ENCODE measurements around the gene KRTAP5-2.
A peak's percentile ranks its signal among the peaks of the same experiment; 100 is the strongest.
"Not testable (repeated sequence)": the region's sequence is repeated elsewhere in the genome, so short reads cannot be mapped to it uniquely, and the experiment has no call there.

Gene KRTAP5-2, protein sequence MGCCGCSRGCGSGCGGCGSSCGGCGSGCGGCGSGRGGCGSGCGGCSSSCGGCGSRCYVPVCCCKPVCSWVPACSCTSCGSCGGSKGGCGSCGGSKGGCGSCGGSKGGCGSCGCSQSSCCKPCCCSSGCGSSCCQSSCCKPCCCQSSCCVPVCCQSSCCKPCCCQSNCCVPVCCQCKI

DNA sequence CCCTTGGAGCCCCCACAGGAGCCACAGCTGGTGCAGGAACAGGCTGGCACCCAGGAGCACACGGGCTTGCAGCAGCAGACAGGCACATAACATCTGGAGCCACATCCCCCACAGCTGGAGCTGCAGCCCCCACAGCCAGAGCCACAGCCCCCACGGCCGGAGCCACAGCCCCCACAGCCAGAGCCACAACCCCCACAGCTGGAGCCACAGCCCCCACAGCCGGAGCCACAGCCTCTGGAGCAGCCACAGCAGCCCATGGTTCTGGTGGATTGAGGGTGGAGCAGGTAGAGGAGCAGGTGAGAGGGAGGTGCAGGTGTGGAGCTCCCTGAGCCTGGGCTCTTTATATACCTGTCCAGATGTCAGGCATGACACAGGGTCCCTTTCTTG lies at the start of gene KRTAP5-2:
Gene KRTAP5-2, minus strand, starts transcription at position 301 of the 387 bp plus-strand sequence. Its CDS starts 44 bp downstream, at position 257.
- no peak for DNase-seq (ENCODE audit: low spot score)

DNA sequence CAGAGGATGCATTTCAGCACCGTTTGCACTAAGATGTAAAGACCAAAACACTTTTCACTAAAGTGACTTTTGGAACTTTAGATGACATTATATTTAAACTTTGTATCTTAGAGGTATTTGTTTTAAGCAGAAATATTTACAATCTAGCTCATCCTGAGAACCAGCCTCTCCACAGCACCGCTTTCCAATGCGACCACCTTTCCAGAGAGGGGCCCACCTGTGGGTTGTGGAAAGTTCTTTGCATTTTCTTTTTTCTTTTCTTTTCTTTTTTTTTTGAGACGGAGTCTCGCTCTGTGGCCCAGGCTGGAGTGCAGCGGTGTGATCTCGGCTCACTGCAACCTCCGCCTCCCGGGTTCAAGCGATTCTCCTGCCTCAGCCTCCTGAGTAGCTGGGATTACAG lies 48.4 kb upstream of the KRTAP5-2 start:
- not testable (repeated sequence) for DNase-seq (ENCODE audit: low spot score)

DNA sequence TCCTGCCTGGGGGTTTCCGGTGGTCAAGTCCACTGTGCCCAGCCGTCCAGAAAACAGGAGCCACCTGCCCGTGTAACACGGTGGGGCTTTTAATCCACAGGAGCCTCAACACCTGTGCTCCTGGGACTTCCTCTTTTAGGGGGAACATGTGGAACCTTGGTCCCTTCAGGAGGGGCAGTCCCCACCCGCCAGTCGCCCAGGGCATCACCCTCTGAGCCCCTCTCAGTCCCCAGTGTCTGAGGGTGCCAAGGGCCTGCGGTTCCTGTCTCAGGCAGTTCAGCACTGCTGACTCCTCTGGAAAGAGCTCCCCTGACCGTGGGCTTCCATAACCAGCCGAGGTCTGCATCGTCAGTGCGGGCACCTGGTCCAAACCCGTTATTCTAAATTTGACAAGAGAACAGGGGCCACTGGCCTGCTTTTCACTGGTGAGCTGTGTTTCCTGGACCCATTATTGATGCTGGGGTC lies 47.3 kb upstream of the KRTAP5-2 start:
- no peak for DNase-seq (ENCODE audit: low spot score)

DNA sequence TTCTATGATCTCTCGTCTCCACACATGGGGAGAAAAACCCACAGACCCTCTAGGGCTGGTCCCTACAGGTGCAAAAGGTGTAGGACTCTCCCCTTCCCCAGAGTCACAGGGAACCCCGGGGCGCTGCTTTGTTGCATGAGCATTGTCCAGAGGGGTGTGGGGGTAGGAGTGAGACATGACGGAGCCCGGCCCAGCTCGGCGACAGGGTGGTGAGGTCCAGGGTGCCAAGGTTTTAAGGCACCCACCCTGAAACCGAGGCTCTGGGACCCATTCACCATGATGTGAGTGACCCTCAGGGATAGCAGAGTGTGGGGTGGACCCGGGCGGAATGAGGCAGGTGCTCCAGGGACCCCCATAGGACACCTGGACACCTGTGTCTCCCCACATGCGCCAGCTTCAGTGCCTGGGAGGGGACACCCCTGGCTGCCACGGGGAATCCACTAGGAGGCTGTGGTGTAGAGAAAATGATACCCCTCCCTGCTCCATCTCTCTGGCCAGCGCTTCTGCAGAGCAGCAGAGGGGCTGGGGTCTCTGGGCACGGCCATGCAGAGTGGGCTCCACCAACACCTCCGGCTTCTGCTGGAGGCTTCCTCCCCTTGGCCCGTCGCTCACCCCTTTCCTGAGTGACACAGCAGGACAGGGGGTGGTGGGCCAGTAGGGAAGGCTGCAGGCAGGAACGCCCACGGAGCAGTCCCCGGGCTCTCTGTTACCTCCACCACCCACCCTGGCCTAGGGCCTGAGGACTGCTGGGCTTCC lies 46.7 kb upstream of the KRTAP5-2 start:
- DNase-seq (ENCODE audit: low spot score) = no peak

DNA sequence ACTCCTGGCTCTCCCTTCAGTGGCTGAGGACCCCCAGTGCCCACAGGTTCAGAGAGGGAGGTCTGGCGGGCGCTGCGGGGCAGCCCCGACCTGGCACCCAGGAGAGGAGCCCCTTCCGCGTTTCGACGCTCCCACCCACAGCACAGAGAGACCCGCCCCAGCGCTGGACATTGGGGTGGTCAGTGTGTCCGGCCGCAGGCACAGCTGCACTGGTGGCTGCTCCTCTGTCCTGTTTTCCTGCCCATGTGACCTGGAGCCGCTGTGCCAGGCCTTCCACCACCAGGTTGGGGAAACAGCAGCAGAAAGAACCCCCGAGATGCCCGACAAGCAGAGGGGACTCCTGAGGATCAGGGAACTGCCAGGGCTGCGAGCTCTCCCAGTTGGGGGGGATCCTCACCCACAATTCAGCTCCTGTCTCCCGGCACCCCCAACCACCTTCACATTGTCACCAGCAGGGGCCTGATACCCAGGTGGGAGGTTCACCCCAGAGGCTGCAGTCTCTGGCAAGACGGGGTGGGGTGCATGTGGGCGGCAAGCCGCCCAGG lies 45.1 kb upstream of the KRTAP5-2 start:
- DNase-seq (ENCODE audit: low spot score) = no peak

DNA sequence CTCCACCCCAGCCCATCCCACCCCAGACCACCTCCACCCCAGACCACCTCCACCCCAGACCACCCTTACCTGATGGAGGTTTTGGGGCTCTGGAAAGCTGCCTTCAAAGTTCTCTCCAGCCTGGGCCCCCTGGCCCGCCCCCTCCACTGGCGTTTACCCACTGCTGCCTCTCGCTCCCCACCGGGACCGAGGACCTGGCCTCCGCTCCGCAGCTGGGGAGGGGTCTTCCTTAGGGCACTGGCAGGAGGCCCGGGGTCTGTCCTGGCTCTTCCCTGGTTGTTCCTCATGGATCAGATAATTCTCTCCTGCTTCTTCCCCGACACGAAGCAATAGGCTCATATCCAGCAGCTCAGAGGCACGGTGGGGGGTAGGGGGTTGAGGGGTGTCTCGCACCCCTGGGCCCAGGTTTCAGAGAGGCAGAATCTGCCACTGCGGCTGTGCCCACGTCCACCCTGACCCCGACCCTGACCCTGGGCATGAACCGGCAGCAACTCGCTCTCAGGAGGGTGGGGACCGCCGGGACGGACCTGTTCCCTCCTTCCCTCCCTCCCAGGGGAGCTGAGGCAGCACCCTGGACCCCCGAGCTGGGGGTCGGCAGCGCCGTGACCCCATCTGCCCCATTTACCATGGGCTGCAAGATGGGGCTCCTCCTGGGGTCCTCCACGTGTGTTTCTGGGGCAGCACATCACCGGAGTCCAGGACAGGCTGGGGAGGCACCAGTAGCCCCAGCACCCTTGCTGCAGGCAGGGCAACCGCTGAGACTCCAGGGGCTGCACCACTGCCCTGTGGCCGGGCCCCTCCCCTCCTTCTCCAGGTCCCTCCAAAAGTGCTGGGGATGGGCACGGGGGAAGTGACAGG lies 44.4 kb upstream of the KRTAP5-2 start:
- no peak for DNase-seq (ENCODE audit: low spot score)

DNA sequence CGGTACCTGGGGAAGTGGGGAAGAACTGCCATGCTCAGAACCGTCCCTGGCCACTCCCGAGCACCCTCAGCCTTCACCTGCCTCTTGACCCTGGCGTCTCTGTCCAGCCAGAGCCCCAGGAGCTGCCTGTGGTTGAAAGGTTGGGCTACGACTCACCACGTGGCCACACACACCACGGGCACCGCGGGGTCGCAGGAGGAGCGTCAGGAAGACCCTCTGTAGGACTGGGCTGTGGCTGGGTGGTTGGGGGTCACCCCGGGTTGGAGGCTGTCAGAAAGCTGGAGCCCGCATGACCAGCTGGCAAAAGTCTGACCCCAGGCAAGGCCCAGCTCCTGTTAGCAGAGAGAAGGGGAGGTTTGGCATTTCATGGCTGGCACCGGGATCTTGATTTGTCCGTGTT lies 43.0 kb upstream of the KRTAP5-2 start:
- no peak for DNase-seq (ENCODE audit: low spot score)

DNA sequence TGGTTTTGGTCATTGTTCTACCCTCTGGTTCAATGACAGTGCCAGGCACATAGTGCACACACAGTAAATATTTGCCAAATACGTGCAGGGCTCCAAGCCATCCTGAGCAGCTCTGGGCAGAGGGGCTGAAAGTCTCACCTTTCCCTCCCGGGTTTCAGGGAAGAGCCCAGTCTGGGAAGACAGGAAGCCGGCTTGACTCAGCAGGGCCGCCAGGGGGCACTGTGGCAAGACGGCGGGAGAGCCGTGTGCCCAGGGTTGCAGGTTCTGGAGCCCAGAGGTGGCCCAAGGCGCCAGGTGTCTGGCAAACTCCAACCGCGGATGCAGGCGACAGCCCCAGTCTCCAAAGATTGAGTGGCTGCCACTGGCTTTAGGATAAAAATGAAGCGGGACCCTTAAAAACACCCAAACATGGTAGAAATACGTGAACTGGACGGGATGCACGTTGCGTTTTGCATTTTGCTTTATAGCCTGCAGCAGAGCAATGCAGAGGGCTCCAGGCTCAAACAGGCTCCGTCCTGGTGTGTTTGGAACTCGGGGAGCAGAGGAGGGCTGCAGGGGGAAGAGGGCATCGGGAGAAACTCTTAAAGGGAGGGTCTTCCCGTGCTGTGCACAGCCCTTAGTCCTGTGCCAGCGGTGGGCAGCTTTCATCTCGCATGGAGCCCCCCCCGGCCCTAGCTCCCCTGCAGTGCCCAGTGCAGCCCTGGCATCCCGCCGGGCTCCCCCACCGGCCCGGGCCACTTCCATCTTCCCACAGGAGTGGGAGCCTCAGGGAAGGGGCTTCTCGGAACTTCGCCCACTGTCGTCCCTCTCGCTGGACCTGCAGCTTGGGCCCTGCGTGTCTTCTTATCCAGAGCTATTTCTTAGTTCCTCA lies 42.2 kb upstream of the KRTAP5-2 start:
- peak; percentile 82 for DNase-seq (ENCODE audit: low spot score)

DNA sequence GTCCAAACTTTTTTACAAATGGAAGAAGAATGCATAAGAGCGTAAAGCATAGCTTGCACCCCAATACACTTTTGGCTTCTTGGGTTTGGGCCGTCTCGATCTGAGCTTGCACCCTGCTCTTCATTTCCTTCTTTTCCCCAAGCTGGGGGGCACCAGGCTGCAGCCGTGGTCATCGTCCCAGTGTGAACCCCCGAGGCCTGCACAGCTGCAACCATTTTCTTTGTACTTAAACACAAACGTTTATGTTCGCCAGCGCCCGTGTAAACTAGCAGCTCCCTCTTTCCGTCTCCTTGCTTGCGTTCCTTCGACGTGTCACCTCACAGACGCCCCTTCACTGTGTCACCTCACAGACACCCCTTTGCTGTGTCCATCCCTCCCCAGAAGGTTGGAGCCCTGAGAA lies 41.6 kb upstream of the KRTAP5-2 start:
- no peak for DNase-seq (ENCODE audit: low spot score)

DNA sequence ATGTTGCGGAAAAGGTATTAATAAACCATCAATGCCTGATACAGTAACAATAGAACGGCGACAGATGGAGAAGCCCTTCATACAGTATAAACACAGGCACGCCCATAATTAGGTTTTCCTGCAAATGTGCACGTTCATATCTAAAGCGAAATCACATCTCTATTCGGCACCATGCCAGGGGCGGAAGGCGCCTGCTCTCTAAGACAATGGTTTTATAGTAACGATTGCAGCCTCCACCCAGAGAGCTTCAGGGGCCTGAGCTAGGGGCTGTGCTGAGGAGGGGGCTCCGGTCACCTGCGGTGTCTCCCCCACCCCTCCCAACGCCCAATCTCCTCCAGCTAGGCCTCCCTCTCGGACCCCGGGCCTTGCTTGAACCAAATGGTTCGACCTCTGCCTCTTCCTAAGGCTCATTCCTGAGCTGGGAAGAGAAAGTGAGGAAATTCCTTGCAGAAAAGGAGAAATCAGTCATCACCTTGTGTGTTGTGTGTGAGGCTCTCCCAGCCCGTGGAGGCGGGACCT lies 41.1 kb upstream of the KRTAP5-2 start:
- no peak for DNase-seq (ENCODE audit: low spot score)

DNA sequence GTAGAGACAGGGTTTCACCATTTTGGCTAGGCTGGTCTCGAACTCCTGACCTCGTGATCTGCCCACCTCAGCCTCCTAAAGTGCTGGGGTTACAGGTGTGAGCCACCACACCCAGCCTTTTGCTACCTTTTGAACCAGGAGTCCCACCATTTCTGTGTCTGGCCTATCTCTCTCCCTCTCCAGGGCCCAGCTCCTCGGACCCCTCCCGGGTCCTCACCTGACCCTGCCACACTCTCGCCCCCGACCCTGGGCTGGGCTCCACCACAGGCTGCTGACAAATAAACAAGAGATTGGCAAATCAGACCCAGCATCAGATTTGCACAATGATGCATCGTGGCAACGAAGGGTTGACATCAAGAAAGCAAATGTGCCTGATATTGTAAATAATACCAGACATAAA lies 40.2 kb upstream of the KRTAP5-2 start:
- DNase-seq (ENCODE audit: low spot score) = no peak

DNA sequence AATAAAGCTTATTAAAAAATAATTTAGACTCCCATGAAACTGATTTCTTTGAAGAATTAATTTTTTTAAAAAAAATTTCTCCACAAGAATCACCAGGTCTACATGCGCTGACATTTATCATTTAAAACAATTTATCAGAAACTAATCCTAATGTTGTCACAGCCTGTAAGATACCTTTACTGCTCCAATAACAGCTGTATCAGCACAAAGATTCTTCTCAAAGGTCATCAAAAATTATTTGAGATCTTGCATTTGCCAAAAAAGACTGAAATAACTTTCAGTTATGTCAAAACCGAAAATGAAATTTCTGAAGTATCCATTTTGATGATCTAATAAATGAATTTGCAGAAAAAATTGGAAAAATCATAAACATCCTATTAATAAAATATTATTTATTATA lies 39.5 kb upstream of the KRTAP5-2 start:
- DNase-seq (ENCODE audit: low spot score) = no peak

DNA sequence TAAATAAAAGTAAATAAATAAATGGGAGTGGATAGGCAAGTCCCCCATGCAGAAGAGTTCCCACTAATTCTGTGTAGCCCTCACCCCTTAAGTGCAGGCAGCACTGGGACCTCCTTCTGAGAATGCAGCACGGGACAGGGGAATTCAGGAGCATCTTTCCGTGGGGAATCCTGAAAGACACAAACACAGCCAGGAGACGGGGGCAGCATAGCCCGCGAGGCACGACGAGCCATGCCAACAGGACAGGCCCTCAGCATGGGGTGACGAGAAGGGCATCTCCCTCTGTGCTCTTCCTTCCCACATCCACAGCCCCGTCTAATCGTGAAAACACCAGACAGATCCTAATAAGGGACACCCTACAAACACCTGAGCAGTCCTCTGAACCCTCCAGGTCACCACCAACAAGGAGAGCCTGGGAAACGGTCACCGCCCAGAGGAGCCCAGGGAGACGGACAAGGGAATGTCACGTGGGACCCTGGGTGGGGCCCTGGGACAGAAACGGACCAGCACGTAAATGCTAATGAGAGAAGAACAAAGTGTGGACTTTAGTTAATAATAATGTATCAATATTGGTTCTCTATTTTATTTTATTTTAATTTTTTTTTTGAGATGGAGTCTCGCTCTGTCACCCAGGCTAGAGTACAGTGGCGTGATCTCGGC lies 38.3 kb upstream of the KRTAP5-2 start:
- DNase-seq (ENCODE audit: low spot score) = no peak

DNA sequence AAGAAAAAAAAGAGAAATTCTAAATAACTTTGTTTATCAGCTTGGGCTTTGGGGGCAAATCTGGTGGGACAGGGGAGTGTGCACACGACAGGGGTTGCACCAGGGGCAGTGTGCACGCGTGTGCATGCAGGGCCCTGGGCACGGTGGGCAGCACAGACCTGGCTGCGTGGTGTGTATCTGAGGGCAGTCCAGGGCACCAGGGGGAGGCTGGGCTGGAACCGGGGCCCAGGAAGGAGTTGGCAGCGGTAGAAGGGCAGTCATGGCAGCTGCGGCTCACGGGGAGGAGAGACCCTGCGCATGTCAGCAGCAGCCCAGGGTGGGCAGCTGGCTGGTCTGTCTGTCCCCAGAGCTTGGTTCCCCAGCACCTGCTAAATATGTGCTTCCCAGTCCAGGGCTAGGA lies 35.8 kb upstream of the KRTAP5-2 start:
- DNase-seq (ENCODE audit: low spot score) = no peak

DNA sequence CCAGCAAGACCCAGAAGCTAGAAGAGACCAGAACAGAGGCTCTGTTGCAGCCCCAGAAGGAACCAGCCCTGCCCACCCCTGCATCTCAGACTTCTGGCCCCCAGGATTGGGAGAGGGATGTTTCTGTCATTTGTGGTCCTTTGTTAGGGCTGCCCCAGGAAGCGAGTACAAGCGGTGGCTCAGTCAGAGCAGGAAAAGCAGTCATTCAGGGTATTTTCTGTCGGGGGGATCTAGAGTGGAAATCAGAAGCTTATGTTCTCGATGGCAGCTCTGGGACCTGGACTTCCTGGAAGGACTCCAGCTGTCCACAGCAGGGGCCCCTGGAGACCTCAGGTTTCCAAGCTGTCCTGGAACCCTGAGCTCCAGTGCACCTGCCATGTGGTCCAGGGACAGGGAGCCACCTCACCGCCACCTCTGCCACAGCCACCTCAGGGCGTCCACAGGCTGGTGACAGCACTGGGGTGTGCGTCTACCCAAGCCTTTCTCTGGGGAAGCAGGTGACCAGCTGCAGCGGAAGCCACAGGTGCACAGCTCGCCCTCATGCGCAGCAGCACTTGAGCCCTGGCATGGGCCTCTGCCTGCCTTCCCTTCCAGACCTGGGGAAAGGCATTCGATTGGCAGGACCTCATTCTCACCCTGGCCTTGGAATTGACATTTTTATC lies 34.1 kb upstream of the KRTAP5-2 start:
- no peak for DNase-seq (ENCODE audit: low spot score)

DNA sequence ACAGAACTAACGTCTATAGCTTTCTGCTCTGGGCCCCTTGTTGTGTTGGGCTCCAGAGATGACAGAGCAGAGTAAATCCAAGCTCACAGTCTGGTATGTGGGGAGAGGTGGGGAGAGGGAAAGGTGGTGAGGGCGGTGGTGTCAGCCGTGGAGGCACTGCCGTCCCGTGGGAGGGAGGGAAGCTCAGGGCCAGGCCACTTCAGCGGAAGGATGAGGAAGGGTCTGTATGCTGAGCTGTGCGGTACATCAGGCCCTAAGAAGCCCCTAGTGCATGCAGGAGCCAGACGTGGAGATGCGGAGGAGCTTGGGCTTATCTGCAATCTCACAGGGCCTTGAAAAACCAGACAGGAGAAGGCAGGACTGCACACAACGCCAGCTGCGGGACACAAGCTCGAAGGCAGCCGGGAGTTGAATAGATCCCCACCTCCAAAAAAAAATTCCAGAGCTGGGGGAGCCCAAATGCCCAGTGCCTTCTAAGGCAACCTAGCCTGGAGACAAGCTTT lies 33.0 kb upstream of the KRTAP5-2 start:
- DNase-seq (ENCODE audit: low spot score) = no peak

DNA sequence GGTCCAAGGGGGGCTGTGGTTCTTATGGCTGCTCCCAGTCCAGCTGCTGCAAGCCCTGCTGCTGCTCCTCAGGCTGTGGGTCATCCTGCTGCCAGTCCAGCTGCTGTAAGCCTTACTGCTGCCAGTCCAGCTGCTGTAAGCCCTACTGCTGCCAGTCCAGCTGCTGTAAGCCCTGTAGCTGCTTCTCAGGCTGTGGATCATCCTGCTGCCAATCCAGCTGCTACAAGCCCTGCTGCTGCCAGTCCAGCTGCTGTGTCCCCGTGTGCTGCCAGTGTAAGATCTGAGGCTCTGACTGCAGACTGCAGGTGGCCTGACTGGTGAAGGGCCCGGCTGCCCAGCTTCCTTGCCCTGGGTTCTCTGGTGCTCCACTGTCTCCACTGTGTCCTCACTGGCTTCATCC lies 32.2 kb upstream of the KRTAP5-2 start:
- DNase-seq (ENCODE audit: low spot score) = no peak

DNA sequence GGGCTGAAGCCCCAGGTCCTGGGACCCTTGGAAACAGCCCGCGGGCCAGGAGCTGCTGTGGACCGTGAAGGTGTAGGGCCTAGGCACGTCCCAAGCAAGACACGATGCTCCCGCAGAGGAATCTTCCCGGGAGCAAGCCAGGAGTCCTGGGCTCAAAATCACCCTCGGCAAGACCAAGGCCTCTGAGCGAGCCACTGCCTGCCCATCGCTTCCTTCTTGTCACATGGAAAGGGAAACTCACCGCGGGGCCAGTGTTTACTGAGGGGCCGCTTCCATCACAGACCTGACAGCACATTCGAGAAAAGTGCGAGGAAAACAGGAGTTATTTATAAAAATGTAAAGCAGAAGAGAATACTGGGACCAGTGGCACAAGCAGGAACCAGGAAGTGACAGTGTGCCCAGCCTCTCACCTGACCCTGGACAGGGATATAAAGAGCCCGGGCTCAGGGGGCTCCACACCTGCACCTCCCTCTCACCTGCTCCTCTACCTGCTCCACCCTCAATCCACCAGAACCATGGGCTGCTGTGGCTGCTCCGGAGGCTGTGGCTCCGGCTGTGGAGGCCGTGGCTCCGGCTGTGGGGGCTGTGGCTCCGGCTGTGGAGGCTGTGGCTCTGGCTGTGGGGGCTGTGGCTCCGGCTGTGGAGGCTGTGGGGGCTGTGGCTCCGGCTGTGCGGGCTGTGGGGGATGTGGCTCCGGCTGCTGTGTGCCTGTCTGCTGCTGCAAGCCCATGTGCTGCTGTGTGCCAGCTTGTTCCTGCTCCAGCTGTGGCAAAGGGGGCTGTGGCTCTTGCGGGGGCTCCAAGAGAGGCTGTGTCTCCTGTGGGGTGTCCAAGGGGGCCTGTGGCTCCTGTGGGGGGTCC lies 31.5 kb upstream of the KRTAP5-2 start, which contains the start of gene KRTAP5-5:
Gene KRTAP5-5, plus strand, starts transcription at position 450 of the 860 bp plus-strand sequence. Its CDS starts 66 bp downstream, at position 516.
- DNase-seq (ENCODE audit: low spot score) = no peak

All from AG08396 (cell line).